NOMO-1 treated with DMSO at 0.1 percent for 48 hours (cell line): ENCODE measurements around the gene TCEANC2.
"Not testable (repeated sequence)": the region's sequence is repeated elsewhere in the genome, so short reads cannot be mapped to it uniquely, and the experiment has no call there.

Source experiments
- DNase-seq: peaks from one replicate; lab custom pipeline; 2025; ENCODE audit not compliant: unreplicated experiment; lab: John Stamatoyannopoulos, UW

The TCEANC2 gene

DNA sequence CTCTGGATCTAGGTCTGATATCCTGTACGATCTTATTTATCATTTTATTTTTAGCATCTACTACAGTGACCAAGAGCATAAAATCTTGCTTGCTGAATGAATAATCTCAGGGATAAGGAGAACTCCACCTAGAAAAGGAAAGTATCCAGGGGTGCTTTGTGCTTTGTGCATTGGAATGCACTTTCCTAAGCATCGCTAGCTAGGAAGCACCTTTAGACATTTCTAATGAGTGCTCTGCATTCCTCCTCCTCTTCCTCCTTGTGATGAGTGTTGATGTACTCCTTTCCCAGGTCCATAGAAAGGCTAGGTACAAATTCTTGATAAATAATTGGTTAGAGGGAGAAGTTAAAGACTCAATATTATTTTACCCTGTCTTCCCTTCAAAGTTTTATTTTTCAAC, 31.4 kb downstream of the TCEANC2 start:
- DNase-seq, result no peak

DNA sequence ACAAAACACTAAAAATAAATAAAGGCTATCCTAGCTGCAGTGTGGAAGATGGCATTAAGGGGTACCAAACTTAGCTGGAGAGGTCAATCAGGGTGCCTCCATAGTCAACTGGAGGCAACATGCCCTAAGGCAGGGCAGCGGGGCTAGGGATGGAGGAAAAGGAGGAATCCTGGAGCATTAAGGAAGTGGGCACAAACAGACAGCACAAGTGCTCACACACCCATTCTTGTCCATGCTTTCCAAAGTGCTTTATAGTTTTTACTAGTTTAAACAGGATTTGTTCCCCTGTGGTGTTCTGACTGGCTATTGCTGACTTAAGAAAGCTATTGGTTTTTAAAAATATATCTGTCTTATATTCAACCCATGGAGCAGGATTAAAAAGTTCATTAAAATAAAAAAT, 33.3 kb downstream of the TCEANC2 start:
- DNase-seq, result no peak

DNA sequence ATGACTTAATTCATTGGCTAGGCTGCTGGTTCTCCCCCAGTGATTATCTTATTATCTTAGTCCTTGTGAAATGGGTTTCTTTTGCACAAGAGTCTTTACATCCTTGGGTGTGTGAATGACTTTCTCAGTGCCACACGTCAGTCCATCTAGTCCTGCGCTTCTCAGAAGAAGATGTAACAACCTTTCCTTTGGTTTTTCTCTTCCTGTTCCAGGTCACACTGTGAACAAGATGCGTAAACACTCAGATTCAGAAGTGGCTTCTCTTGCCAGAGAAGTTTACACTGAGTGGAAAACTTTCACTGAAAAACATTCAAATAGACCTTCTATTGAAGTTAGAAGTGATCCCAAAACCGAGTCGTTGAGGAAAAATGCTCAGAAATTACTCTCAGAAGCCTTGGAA, 35.0 kb downstream of the TCEANC2 start:
- no peak for DNase-seq

DNA sequence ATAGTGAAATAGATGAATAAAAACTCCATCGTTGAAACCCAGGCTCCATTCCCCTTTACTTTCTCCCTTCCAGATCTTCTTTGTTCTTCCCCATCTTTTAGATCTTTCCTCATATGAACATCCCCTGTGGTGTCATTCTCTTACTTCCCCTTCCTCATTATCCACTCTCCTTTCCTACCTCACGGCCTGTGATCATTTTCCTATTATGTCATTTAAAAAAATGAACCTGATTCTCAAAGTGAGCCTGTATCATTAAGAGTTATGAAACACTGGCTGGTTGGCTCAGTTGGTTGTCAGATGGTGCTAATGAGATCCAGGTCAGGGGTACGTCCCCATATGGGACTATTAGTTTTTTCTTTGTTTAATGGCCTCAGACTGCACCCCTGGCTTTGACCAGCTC, 38.3 kb downstream of the TCEANC2 start:
- DNase-seq, result peak; percentile 21

DNA sequence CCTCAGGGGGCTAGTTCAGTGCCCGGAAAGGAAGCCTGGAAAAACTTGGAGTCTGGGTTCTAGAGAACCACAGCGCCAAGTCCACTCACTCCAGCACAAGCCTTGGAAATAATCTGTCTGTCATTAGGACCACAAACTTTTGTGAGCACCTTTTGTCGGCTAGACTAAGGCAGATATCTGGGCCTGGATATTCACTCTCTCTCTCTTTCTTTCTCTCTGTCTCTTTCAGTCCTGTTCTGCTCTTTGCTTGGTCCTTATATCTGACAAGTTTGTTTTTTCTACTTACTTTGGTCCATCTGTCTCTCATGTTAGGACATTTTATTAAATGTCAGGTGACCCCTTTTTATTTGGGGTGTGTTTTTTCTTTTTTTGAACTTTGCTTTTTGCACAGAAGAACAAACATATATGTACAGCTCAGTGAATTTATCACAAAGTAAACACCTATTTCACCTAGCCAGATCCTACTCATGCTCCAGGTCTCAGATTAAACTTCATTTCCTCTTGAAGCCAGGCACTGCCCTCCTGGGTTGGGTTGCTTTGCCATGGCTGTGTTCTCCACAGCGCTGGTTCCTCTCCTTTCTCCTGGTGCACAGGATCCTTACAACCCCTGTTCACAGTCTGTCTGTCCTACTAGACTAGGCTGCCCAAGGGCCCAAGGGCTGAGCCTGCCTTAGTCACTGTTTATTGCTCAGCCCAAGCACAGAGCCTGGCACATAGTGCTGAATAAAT, 40.8 kb downstream of the TCEANC2 start:
- no peak for DNase-seq

DNA sequence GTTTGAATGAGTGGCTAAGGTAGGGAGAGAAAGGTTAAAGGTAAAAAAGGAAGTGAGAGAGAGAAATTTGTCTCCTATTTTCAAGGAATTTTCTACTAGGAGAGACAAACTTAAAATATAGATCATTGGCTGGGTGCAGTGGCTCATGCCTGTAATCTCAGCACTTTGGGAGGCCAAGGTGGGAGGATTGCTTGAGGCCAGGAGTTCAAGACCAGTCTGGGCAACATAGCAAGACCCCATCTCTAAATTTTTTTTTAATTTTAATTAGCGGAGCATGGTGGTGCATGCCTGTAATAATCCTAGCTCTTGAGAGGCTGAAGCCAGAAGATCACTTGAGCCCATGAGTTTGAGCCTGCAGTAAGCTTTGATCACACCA, 41.3 kb downstream of the TCEANC2 start:
- DNase-seq, result not testable (repeated sequence)

DNA sequence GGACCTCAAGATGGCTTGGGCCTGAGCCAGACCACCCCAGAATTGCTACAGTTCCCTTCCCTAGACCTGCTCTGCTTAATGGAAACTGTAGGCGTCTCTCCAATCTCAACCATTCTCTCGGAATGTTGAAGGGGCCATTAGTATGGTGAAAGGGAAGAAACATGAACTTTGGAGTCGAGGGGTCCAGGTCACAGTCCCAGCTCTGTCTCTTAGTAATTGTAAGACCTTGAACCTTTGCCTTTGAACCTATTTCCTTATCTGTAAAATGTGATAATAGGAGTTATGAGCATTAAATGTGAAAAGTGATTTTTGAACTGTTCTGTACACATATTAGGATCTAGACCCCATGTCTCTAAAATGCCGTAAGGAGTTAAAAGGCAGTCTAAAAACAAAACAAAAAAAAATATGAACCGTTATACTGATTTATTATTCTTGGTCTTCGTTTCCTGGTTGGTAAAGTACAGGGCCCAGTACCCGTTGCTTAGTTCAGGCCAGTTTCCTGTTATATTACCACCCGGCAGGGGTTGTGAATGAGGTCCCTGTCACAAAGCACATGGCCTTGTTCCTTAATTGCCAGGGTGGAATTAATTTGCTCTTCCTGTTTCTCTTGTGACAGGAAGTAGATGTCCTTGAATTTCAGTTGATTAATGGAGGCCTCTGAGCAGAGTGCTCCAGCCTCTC, 42.3 kb downstream of the TCEANC2 start:
- DNase-seq, result peak; percentile 93

DNA sequence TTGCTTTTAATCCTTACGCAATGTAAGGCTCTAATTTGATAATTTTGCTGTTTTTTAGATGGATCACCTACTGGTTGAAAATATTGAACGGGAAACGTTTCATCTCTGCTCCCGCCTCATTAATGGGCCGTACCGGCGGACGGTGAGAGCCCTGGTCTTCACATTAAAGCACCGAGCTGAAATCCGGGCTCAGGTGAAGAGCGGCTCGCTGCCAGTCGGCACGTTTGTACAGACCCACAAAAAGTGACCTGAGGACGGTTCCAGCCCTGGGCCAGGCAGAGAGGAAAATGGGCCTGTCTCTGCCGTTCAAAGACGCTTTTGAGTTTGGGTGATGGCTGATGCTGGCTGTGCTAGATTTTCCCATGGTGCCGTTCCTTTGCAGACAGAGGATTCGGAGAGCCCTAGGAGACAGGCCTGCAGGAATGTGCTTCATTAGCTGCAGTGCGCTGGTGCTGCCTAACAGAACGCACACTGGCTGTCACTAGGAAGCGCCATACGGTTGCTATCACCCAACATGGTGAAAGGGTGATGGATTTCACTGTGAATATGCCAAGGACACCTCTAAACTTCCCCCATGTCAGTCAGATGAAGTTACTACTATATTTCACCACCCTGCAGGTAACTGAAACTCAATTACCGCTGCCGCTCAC, 42.9 kb downstream of the TCEANC2 start:
- DNase-seq, result no peak

DNA sequence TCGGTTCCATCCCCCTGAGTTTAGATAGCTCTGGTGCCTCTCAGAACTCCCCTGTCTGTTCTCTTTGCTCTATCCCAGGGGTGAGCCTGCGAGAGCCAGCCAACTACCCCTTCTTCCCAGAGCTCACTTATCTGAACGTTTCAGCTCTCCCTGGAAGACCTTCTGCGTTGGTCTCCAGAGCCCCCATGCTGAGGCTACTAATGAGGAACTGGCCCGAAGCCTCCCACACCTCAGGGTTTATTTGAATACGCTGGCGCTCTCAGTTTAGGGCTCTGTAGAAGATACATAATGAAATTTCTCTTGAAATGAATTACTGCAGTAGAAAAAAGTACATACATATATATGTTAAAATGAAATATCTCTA, 43.5 kb downstream of the TCEANC2 start:
- no peak for DNase-seq

DNA sequence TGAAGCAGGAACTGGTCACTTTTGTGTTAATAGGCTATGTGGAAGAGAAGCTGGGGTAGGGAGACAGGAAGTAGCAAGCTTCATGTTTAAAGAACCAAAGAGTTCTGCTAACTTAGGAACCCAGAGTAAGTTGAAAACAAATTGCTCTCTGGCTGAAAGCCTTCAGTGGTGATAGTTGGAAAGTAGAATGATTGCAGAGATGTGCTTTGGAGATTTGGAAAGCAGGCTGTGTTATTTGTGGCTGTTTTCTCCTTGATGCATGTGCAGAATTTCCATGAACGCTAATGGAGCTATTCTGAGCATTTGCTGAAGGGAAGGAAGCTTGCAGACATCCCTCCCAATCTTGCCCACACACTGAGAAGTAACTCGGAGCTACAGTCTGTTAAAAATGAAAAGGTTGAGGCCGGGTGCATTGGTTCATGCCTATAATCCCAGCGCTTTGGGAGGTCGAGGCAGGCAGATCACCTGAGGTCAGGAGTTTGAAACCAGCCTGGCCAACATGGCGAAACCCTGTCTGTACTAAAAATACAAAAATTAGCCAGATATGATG, 45.7 kb downstream of the TCEANC2 start:
- no peak for DNase-seq

DNA sequence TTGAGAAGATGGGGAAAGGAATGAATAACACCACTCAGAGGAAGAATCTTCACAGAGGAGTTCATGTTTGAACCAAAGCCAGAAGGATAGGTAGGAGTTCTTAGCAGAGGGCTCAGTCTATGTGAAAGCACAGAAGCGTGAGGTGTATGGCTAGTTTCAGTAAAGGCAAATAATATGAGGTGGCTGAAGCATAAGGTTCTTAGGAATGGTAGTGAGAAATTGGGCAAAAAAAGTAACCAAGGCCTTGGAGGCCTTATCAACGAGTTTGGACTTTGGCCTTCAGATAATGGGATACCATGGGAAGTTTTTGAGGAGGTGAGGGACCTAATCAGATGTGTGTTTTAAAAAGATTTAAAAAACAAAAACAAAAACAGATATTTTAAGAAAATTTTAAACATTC, 47.1 kb downstream of the TCEANC2 start:
- no peak for DNase-seq

DNA sequence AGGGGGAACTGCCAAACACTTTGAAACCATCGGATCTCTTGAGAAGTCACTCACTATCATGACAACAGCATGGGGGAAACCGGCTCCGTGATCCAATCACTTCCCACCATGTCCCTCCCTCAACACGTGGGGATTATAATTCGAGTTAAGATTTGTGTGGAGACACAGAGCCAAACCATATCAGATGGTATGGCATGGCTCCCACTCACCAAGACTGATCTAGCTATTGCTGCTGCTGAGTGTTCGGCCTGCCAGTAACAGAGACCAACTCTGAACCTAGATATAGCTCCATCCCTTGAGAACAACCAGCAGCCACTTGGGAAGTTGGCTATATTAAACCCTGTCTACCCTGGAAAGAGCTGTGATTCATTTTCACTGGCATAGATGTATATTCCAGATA, 50.0 kb downstream of the TCEANC2 start:
- DNase-seq, result no peak

DNA sequence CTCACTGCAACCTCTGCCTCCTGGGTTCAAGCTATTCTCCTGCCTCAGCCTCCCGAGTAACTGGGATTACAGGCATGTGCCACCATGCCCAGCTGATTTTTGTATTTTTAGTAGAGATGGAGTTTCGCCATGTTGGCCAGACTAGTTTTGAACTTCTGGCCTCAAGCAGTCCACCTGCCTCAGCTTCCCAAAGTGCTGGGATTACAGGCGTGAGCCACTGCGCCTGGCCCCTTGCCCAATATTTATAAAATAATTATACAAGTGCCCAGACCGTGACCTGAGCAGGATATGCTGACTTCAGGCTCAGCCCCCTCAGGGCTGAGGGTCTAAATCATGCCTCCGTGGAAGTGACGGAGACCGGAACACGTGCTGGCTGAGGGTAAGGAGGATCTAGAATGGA, 51.2 kb downstream of the TCEANC2 start:
- DNase-seq, result not testable (repeated sequence)

DNA sequence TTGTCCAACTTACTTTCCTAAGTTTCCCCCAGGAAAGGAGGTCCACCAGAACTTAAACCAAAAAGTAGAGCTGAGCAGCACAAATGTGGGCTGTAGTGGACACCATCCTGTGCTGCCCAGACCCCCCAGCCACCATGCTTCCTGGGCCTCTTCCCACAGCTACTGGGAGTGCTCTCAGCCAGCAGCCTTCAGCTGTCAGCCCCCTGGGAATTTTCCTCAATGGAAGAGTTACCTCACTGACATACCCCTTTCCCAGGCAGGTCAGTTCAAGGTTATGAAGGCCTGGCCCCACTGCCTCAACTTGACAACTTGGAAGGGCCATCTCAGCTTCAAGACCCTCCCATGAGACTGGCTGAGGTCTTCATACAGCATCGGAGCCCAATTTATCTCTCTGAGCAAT, 51.7 kb downstream of the TCEANC2 start:
- DNase-seq, result no peak

DNA sequence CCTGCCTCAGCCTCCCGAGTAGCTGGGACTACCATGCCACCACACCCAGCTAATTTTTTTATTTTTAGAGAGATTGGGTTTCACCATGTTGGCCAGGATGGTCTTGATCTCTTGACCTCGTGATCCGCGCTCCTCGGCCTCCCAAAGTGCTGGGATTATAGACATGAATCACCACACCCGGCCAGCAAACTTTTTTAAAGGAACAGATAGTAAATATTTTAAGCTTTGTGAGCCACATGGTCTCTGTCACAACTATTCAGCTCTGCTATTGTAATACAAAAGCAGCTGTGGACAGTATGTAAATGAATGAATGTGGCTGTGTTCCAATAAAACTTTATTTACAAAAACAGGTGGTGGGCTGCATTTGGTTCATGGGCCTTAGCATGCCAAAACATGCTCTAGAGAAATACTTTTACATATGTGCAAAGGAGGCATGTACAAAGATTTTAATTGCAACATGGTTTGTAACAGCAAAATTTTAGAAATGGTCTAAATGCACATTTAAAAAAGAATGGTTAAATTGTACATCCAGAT, 52.4 kb downstream of the TCEANC2 start:
- no peak for DNase-seq

DNA sequence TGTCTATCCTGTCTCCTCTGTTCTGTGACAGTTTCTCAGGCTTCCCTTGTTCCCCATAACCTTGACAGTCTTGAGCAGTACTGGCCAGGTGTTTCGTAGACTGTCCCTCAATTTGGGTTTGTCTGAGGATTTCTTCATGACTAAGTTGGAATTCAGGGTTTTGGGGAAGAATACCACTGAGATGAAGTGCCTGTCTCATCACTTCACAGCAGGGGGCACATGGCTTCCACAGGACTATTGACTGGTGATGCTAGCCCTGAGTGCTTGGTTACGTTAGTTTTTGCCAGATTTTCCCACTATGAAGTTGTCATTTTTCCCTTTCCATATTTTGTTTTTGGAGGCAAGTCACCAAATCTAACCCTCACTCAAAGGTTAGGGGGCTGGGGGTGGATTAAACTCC, 53.7 kb downstream of the TCEANC2 start:
- DNase-seq, result no peak

DNA sequence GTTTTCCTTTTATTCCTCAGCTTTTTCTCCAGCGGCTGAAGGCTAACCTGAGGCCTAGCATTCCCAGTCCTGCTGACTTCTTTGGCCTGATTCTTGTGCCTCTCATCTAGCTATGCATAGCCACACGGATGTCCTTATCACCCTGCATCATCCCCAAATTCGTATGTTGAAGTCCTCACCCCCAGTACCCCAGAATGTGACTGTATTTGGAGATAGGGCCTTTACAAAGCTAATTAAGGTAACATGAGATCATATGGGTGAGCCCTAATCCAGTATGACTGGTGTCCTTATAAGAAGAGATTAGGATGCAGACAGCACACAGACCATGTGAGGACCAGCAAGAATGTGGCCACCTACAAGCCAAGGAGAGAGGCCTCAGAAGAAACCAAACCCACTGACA, 54.7 kb downstream of the TCEANC2 start:
- no peak for DNase-seq

DNA sequence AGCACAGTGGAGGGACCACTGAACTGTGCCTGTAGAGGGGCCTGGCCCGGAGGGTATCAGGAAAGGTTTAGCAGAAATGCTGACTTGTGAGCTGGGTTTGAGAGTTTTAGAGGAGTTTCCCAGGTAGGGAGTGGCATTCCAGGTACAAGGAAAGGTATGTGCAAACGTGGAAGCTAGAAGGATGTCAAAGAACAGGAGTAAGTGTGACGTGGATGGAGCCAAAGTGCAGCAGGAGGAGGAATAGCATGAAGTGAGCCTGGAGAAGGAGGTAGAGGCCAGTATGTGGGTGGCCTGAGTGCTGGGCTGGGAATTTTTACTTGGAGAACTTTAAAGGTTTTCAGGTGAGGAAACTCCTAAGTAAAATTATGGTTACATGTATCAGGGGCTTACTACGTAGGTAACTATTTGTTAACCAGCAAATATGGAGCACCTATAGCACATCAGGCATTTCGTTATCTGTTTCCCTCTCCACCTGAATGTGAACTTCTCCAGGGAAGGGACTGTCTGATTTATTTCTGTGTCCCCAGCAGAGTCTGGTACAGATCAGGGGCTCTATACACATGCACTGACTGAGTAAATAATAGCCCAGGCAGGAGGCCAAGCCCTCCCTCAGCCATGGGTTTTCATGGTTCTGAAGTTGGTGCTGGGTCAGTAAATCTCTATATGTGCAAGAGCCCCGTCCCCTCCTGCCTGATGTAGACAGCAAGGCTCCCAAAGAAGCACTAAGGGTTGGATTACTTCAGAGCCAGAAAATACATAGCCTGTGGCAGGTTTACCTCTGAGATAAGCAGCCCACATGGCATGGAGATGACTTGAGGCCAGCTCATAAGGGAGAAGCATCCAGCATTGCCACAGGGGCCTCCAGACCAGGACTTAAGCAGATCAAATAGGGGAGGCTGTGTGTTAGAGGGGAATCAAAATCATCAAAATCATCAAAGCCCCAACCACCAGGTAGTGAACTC, 56.0 kb downstream of the TCEANC2 start:
- DNase-seq, result no peak

DNA sequence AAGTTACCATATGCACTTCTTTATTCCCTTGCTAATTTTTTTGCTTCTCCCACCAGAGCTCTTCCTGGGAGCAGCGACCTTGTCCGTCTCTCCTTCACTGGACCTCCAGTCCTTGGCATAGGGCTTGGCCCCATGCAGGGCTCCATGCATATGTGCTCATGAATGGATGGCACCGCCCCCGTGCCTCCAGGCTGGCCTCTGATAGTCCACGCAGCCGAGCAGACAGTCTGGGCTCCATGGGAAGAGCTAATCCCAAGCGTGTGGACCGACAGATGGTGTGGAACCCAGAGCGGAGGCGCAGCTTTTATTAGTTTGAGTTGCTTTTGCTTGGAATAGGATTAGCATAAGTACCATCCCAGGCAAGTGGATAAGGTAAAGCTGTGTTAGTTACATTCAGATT, 57.6 kb downstream of the TCEANC2 start:
- no peak for DNase-seq

DNA sequence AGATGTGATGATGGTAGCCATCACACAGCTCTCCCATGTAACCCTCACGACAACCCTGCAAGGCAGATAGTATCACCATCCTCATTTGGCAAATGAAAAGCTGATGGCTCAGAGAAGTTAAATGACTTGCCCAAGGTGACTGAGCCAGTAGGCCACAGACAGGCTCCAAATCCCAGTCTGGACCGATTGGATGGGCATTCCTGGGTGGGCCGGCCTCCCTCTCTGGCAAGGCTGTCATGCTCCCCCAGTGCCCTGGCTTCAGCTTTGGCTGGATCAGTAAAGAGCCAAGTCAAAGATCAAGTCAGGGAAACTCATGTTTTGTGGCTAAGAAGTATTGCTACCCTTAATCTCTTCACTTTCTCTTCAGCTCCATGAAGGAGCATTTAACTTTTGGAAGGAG, 58.2 kb downstream of the TCEANC2 start:
- no peak for DNase-seq

DNA sequence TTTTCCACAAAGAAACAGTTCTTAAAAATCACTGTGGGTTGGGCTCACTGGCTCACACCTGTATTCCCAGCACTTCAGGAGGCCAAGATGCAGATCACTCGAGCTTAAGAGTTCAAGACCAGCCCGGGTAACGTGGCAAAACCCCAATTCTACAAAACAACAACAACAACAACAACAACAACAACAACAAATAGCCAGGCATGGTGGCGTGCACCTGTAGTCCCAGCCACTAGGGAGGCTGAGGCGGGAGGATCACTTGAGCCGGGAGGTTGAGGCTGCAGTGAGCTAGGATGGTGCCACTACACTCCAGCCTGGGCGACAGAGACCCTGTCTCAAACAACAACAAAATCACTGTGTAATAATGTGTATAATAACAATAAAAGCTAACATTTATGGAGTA, 58.6 kb downstream of the TCEANC2 start:
- no peak for DNase-seq
